HepG2 (cell line): Measurements from ENCODE around the gene ELL. TPM values are rescaled to one million over a fixed set of nuclear protein-coding genes. Genes with fewer than 3 reads are reported as not detected.

Experiments used
- ATAC-seq: fragments of 200-7000 bp; cut with Tn5 transposase; 3 replicates; pipeline ENCODE4 v1.9.1; 2020; ENCODE audit warnings: mild to moderate bottlenecking, moderate library complexity
- BruUV-seq: library from RNA; stranded (reverse); fragments of 400-500 nt; replicated peaks from 2 replicates; lab custom pipeline; 2021; lab: Mats Ljungman, UMichigan
- CTCF ChIA-PET: fragments of 300-600 bp; formaldehyde crosslinking; extraction: SDS; loops from one replicate; lab custom pipeline; 2021; ENCODE audit warnings: low total read pairs, inconsistent platforms, low intra/inter-chr PET ratio; lab: Yijun Ruan, JAX
- POLR2A ChIA-PET: fragments of 350-600 bp; sonication (Branson Sonifier 250); formaldehyde crosslinking; loops from one replicate; lab custom pipeline; 2020; ENCODE audit warnings: antibody characterized with exemption, inconsistent platforms; lab: Yijun Ruan, JAX
- DNase-seq: peaks from one replicate; pipeline ENCODE4 v3.0.0-alpha.2; 2015; ENCODE audit warnings: low spot score
- FAIRE-seq: peaks from 3 replicates; lab custom pipeline; 2011; peaks lifted over from hg19 to GRCh38; lab: Jason Lieb, UNC
- H2AFZ ChIP-seq: one replicate; pipeline ENCODE4 v1.6.1; 2011; ENCODE audit warnings: low read length, inconsistent platforms
- H3K27ac ChIP-seq: fragments of 300-600 bp; 3 replicates; pipeline ENCODE4 v1.8.0; 2011; ENCODE audit warnings: mixed run types, mild to moderate bottlenecking, mixed read lengths, low read length, inconsistent platforms; ENCODE audit not compliant: insufficient read depth; ENCODE audit errors: extremely low read length
- H3K27me3 ChIP-seq, 2 experiments: fragments of 200-600 bp in 1 of 2; 2 replicates in 1 of 2; 3 replicates in 1 of 2; pipeline versions ENCODE4 v1.6.0 to v1.8.0; 2011; ENCODE audit warnings: low read length in 2 of 2, mild to moderate bottlenecking in 2 of 2, moderate library complexity in 2 of 2, inconsistent platforms in 1 of 2; ENCODE audit not compliant: insufficient read depth in 2 of 2, control insufficient read depth in 1 of 2
- H3K36me3 ChIP-seq, 2 experiments: fragments of 200-600 bp in 1 of 2; replicated peaks in 1 of 2; 2 replicates in 1 of 2; 3 replicates in 1 of 2; pipeline versions ENCODE4 v1.5.1 to v1.8.0; 2011; ENCODE audit warnings: low read length in 2 of 2, inconsistent platforms in 1 of 2; ENCODE audit not compliant: insufficient read depth in 2 of 2, control insufficient read depth in 1 of 2
- H3K4me1 ChIP-seq: 2 replicates; pipeline ENCODE4 v1.5.1; 2012; ENCODE audit warnings: low read length, inconsistent platforms; ENCODE audit not compliant: insufficient read depth
- H3K4me2 ChIP-seq: 2 replicates; pipeline ENCODE4 v1.6.0; 2011; ENCODE audit warnings: low read depth, low read length, inconsistent platforms
- H3K4me3 ChIP-seq, 3 experiments: fragments of 200-600 bp in 1 of 3; sonication (generic), shearing (Covaris generic) in 1 of 3; replicated peaks in 1 of 3; 2 replicates each; pipeline ENCODE4 v1.5.1; 2011 to 2016; ENCODE audit warnings: low read length in 3 of 3, inconsistent platforms in 2 of 3, low read depth in 2 of 3, mild to moderate bottlenecking in 2 of 3, control low read depth in 1 of 3, mixed read lengths in 1 of 3; ENCODE audit not compliant: insufficient read depth in 1 of 3
- H3K79me2 ChIP-seq: one replicate; pipeline ENCODE4 v1.6.1; 2011; ENCODE audit warnings: low read length, inconsistent platforms; ENCODE audit not compliant: insufficient read depth
- H3K9ac ChIP-seq: 2 replicates; pipeline ENCODE4 v1.6.0; 2011; ENCODE audit warnings: mild to moderate bottlenecking, low read depth, low read length, inconsistent platforms; ENCODE audit not compliant: insufficient read depth
- H3K9me3 ChIP-seq: 2 replicates; pipeline ENCODE4 v1.5.1; 2012; ENCODE audit warnings: mild to moderate bottlenecking, low read length
- H4K20me1 ChIP-seq: 2 replicates; pipeline ENCODE4 v1.6.0; 2011; ENCODE audit warnings: inconsistent platforms, mild to moderate bottlenecking, low read length, moderate library complexity; ENCODE audit not compliant: insufficient read depth
- CBX2 ChIP-seq, 2 experiments: fragments of 200-600 bp in 1 of 2; sonication (generic); formaldehyde crosslinking in 1 of 2; IDR thresholded peaks; 2 replicates each; pipeline versions ENCODE4 v1.7.0 to v1.8.1; 2018 to 2022; ENCODE audit warnings: low read depth in 2 of 2, low read length in 1 of 2, mild to moderate bottlenecking in 1 of 2, missing genetic modification reagents in 1 of 2
- CENPT ChIP-seq: sonication (generic); formaldehyde crosslinking; IDR thresholded peaks from 2 replicates; pipeline ENCODE4 v1.8.0; 2022; ENCODE audit warnings: low read depth, mild to moderate bottlenecking, moderate library complexity, missing genetic modification reagents
- DRAP1 ChIP-seq: IDR thresholded peaks from 2 replicates; pipeline ENCODE4 v1.6.1; 2016; ENCODE audit warnings: missing genetic modification reagents, missing compliant biosample characterization
- GABPA ChIP-seq, 2 experiments: IDR thresholded peaks; 2 replicates each; pipeline ENCODE4 v1.6.1; 2011 to 2016; ENCODE audit warnings: low read depth in 2 of 2, low read length in 1 of 2, missing biosample characterization in 1 of 2, missing genetic modification characterization in 1 of 2
- IKZF1 ChIP-seq: fragments of 450-650 bp; IDR thresholded peaks from 2 replicates; pipeline ENCODE4 v1.7.1; 2016
- KAT7 ChIP-seq: IDR thresholded peaks from 2 replicates; pipeline ENCODE4 v1.6.1; 2018; ENCODE audit warnings: borderline replicate concordance, missing compliant biosample characterization
- KDM3A ChIP-seq: IDR thresholded peaks from 2 replicates; pipeline ENCODE4 v1.6.1; 2018; ENCODE audit warnings: low read depth, missing compliant biosample characterization
- MBNL3 ChIP-seq: fragments of 250-450 bp; sonication (Bioruptor Pico); conservative IDR thresholded peaks from 2 replicates; pipeline ENCODE4 v1.8.0; 2022; ENCODE audit warnings: mild to moderate bottlenecking, inconsistent platforms
- MEF2D ChIP-seq: sonication (generic); formaldehyde crosslinking; IDR thresholded peaks from 2 replicates; pipeline ENCODE4 v1.5.1; 2020; ENCODE audit warnings: mild to moderate bottlenecking, missing genetic modification reagents
- NRL ChIP-seq: sonication (generic); formaldehyde crosslinking; IDR thresholded peaks from 2 replicates; pipeline ENCODE4 v1.5.0; 2020; ENCODE audit warnings: missing genetic modification reagents, mild to moderate bottlenecking, moderate library complexity, borderline replicate concordance
- PAWR ChIP-seq: sonication (generic); formaldehyde crosslinking; IDR thresholded peaks from 2 replicates; pipeline ENCODE4 v1.4.0; 2020; ENCODE audit warnings: missing genetic modification reagents, mild to moderate bottlenecking, borderline replicate concordance
- PHF21A ChIP-seq: sonication (generic); formaldehyde crosslinking; IDR thresholded peaks from 2 replicates; pipeline ENCODE4 v1.5.0; 2020; ENCODE audit warnings: mild to moderate bottlenecking, missing genetic modification reagents
- POGK ChIP-seq: sonication (generic); formaldehyde crosslinking; conservative IDR thresholded peaks from 2 replicates; pipeline ENCODE4 v1.8.0; 2022; ENCODE audit warnings: mild to moderate bottlenecking, moderate library complexity, missing genetic modification reagents
- TGIF2 ChIP-seq: IDR thresholded peaks from 2 replicates; pipeline ENCODE4 v1.6.1; 2016; ENCODE audit warnings: control low read depth, missing compliant biosample characterization
- TRIM22 ChIP-seq: fragments of 450-650 bp; IDR thresholded peaks from 2 replicates; pipeline ENCODE4 v1.6.1; 2017
- ZC3H13 ChIP-seq: sonication (generic); formaldehyde crosslinking; IDR thresholded peaks from 2 replicates; pipeline ENCODE4 v1.8.1; 2023; ENCODE audit warnings: mild to moderate bottlenecking, missing genetic modification reagents, moderate library complexity
- ZFYVE20 ChIP-seq: sonication (generic); formaldehyde crosslinking; IDR thresholded peaks from 2 replicates; pipeline ENCODE4 v1.8.0; 2023; ENCODE audit warnings: low read depth, mild to moderate bottlenecking, moderate library complexity, missing genetic modification reagents, borderline replicate concordance
- ZNF510 ChIP-seq: sonication (generic); formaldehyde crosslinking; IDR thresholded peaks from 2 replicates; pipeline ENCODE4 v1.4.0; 2020; ENCODE audit warnings: low read depth, mild to moderate bottlenecking, missing genetic modification reagents
- ZSCAN31 ChIP-seq: sonication (generic); formaldehyde crosslinking; IDR thresholded peaks from 2 replicates; pipeline ENCODE4 v1.5.0; 2020; ENCODE audit warnings: low read depth, mild to moderate bottlenecking, missing genetic modification reagents
- whole genome bisulfite sequencing: methylation state at CpG from one replicate; pipeline ENCODE4 v1.1.6; 2017; ENCODE audit warnings: low lambda C conversion rate; 5-methylcytosine and 5-hydroxymethylcytosine counted together
- in situ Hi-C: cut with HindIII; loops from 2 replicates; pipeline ENCODE4 v1.10.0; 2017; ENCODE audit warnings: low pct_unique_long_range_greater_than_20kb; ENCODE audit not compliant: extremely low pct_ligation_motif_present
- intact Hi-C: fragments of 100-400 bp; cut with micrococcal nuclease; formaldehyde crosslinking; loops from one replicate; pipeline ENCODE4 v1.10.0; 2022; ENCODE audit not compliant: unreplicated experiment
- polyA plus RNA-seq, 8 experiments: library from polyadenylated mRNA; depleted of rRNA in 3 of 8; stranded (reverse) in 7 of 8; unstranded in 1 of 8; fragments of >200 nt; fragmentation: Illumina TruSeq in 4 of 8; extraction: Trizol in 4 of 8; gene quantifications; 2 replicates each; pipeline versions ENCODE4 v1.2.1 to v1.2.3, GENCODE V29; 2011 to 2016; ENCODE audit warnings: low read depth in 4 of 8, missing spikeins in 1 of 8, mixed read lengths in 1 of 8; ENCODE audit not compliant: insufficient read depth in 1 of 8
- total RNA-seq, 5 experiments: library from RNA; depleted of rRNA; stranded (reverse); fragments of >200 nt; fragmentation: Illumina TruSeq; extraction: Trizol; gene quantifications; 2 replicates each; pipeline ENCODE4 v1.2.3, GENCODE V29; 2016; ENCODE audit warnings: low read depth in 1 of 5

Gene ELL
- total and polyA plus RNA-seq, 2 of the 13 experiments (the other 11 are each of a cell fraction or from before 2014, with no cell fraction given), result 3.7 to 5.4 TPM

- H3K4me2 ChIP-seq, result peak overlapping the region; percentile 94
- intact Hi-C loops, result loop anchor here (5.0 to 10.0 kb wide), 2 partner anchors 33 to 235 kb away; partner anchors contain the start of gene JUND
- H3K79me2 ChIP-seq, result peaks cover 62% of the 10 kb centered on the region
- FAIRE-seq (peak; percentile 94), ATAC-seq (peak; percentile 52), DNase-seq (peak; percentile 95)
- H3K27ac ChIP-seq, result peak overlapping the region; percentile 94
- 0% methylated on average over 19 of the region's 22 CpGs for WGBS
- H3K9me3 ChIP-seq, result no peaks in the 10 kb centered on the region
- ChIA-PET CTCF (interaction anchor here (0.8 to 1.7 kb wide), 4 partner anchors 32 to 115 kb away, joined by 3 to 4 read pairs (median 3); no protein-coding TSS in a partner anchor), POLR2A (interaction anchor here (0.5 to 4.2 kb wide), 20 partner anchors 10 to 335 kb away, joined by 3 to 37 read pairs (median 4); partner anchors contain the start of genes GDF15, KXD1, REX1BD and UBA52)
- H3K27me3 ChIP-seq, result no peaks in the 10 kb centered on the region; a peak in 1 of 5 replicates
- peaks cover 14% of the 10 kb centered on the region; the same call in 1 of the 2 replicates for H4K20me1 ChIP-seq
- peak overlapping the region; percentile 95 to 100 (median 96) for H3K4me3 ChIP-seq
- no TSS peak for BruUV-seq
- H2AFZ ChIP-seq, result no peak overlapping the region
- in situ Hi-C loops, result loop anchor here (10.0 kb wide), 1 partner anchor 45 kb away; no protein-coding TSS in a partner anchor
- H3K4me1 ChIP-seq, result peaks cover 71% of the 10 kb centered on the region
- H3K9ac ChIP-seq, result peak overlapping the region; percentile 99
- no peaks in the 10 kb centered on the region for H3K36me3 ChIP-seq
- TF ChIP-seq POGK (CRISPR knock-in tag), result no peak
- TF ChIP-seq ZC3H13 (CRISPR knock-in tag), result 0 out of 2 replicates have a peak, but pooled peaks have one; percentile 30
- TF ChIP-seq GABPA (IDR thresholded peaks at IDR 0.05; ENCODE audit: low read depth, low read length), result no peak
- peak; percentile 34 for TF ChIP-seq GABPA (CRISPR knock-in tag; IDR thresholded peaks at IDR 0.05; ENCODE audit: low read depth)
- no peak for TF ChIP-seq IKZF1
- TF ChIP-seq CBX2 (IDR thresholded peaks at IDR 0.05; ENCODE audit: low read depth, low read length), result no peak
- no peak for TF ChIP-seq CBX2 (CRISPR knock-in tag; IDR thresholded peaks at IDR 0.05; ENCODE audit: low read depth)
- 0 out of 2 replicates have a peak, but pooled peaks have one; percentile 21 for TF ChIP-seq KAT7 (CRISPR knock-in tag)
- peak; percentile 80 for TF ChIP-seq TGIF2 (CRISPR knock-in tag)
- no peak for TF ChIP-seq PAWR (CRISPR knock-in tag)
- 0 out of 2 replicates have a peak, but pooled peaks have one; percentile 62 for TF ChIP-seq ZSCAN31 (CRISPR knock-in tag)
- peak; percentile 69; the same call in 1 of the 2 replicates for TF ChIP-seq PHF21A (CRISPR knock-in tag)
- TF ChIP-seq MEF2D (CRISPR knock-in tag), result peak; percentile 81
- TF ChIP-seq KDM3A (CRISPR knock-in tag), result 0 out of 2 replicates have a peak, but pooled peaks have one; percentile 50
- TF ChIP-seq DRAP1 (CRISPR knock-in tag), result peak; percentile 56; the same call in 1 of the 2 replicates
- TF ChIP-seq TRIM22, result no peak
- no peak for TF ChIP-seq MBNL3
- no peak for TF ChIP-seq ZNF510 (CRISPR knock-in tag)
- TF ChIP-seq ZFYVE20 (CRISPR knock-in tag), result no peak
- TF ChIP-seq CENPT (CRISPR knock-in tag), result no peak
- TF ChIP-seq NRL (CRISPR knock-in tag), result no peak
These were observed 1.7 kb downstream of the ELL start for GRCh38 chr19:18519962-18520847.
